Mucosa of rectum (tissue), 2 donors: ENCODE measurements around the gene GNAL.
"Not testable (repeated sequence)": the region's sequence is repeated elsewhere in the genome, so short reads cannot be mapped to it uniquely, and the experiment has no call there.

Experiments
- H3K27ac ChIP-seq, 2 donors: one replicate each; pipeline ENCODE4 v1.7.0; 2013; ENCODE audit warnings: inconsistent platforms in 2 of 2, low read depth in 2 of 2, low read length in 2 of 2
- H3K27me3 ChIP-seq, 2 donors: one replicate each; pipeline ENCODE4 v1.7.0; 2013; ENCODE audit warnings: low read length in 2 of 2; ENCODE audit not compliant: control insufficient read depth in 2 of 2, insufficient read depth in 2 of 2
- H3K36me3 ChIP-seq, 2 donors: one replicate each; pipeline ENCODE4 v1.7.0; 2013; ENCODE audit warnings: low read length in 2 of 2; ENCODE audit not compliant: control insufficient read depth in 2 of 2, insufficient read depth in 2 of 2
- H3K4me1 ChIP-seq, 2 donors: one replicate each; pipeline ENCODE4 v1.7.0; 2013; ENCODE audit warnings: low read length in 2 of 2, mild to moderate bottlenecking in 1 of 2; ENCODE audit not compliant: control insufficient read depth in 2 of 2, insufficient read depth in 2 of 2
- H3K4me3 ChIP-seq, 2 donors: one replicate each; pipeline ENCODE4 v1.7.0; 2013; ENCODE audit warnings: low read length in 2 of 2
- H3K9ac ChIP-seq, 2 donors: one replicate each; pipeline ENCODE4 v1.7.0; 2013; ENCODE audit warnings: low read length in 2 of 2, low read depth in 1 of 2, mild to moderate bottlenecking in 1 of 2
- H3K9me3 ChIP-seq, 2 donors: one replicate each; pipeline ENCODE4 v1.7.0; 2013; ENCODE audit warnings: low read length in 2 of 2; ENCODE audit not compliant: control insufficient read depth in 2 of 2
- donor health status: healthy.
- donor health status: Normal muscosa, but diverticular disease.

The GNAL gene

DNA sequence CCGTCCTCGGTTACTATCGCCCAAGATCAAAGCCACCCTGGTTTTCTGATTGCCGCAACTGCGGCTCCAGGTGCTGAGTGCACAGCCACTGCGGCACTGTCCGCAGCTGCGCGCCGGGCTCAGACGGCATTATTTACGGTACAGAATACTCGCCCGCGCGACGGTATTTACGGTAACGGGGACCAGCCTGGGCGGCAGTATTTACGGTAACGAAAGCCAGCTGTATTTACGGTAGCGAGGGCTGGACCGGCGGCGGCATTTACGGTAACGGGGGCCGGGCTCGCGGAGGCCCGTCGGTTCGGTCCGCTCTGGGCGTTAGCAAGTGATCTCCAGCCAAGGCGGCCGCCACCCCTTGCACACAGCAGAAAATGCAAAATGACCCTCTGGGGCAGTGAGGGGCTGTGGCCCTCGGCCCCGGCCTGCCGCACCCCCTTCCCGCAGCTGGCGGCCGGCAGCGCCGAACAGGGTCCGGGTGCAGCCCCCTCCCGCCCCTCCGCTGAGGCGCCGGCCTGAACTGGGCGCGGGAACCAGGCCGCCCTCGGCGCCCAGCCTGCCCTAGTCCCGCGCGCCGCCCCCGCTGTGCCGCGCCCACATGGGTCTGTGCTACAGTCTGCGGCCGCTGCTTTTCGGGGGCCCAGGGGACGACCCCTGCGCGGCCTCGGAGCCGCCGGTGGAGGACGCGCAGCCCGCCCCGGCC, at the start of gene GNAL:
Gene GNAL (plus strand): TSS at position 293 of the 697 bp plus-strand sequence. CDS start 300 bp downstream, at position 593.
- H3K9me3 ChIP-seq, result no peaks in the 10 kb centered on the region
- peaks cover 4% of the 10 kb centered on the region in 2 donors for H3K4me1 ChIP-seq
- H3K9ac ChIP-seq, result peak within 1 kb of the TSS in 1 of 2 donors; percentile 26
- H3K27ac ChIP-seq, result peak within 1 kb of the TSS in 1 of 2 donors; percentile 16
- peaks cover 0 to 4% of the 10 kb centered on the region in 2 donors for H3K27me3 ChIP-seq
- H3K36me3 ChIP-seq, result no peaks in the 10 kb centered on the region
- H3K4me3 ChIP-seq, result peak within 1 kb of the TSS; percentile 57 to 67

DNA sequence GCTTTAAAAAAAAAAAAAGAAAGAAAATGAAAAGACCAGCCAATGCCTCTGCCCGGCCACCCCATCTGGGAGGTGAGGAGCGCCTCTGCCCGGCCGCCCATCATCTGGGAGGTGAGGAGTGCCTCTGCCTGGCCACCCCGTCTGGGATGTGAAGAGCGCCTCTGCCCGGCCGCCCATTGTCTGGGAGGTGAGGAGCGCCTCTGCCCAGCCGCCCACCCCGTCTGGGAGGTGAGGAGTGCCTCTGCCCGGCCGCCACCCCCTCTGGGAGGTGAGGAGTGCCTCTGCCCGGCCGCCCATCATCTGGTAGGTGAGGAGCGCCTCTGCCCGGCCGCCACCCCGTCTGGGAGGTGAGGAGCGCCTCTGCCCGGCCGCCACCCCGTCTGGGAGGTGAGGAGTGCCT, 41.8 kb upstream of the GNAL start:
- H3K9ac ChIP-seq, H3K4me1 ChIP-seq, H3K4me3 ChIP-seq, H3K36me3 ChIP-seq, H3K27me3 ChIP-seq, H3K9me3 ChIP-seq, H3K27ac ChIP-seq: not testable (repeated sequence)

DNA sequence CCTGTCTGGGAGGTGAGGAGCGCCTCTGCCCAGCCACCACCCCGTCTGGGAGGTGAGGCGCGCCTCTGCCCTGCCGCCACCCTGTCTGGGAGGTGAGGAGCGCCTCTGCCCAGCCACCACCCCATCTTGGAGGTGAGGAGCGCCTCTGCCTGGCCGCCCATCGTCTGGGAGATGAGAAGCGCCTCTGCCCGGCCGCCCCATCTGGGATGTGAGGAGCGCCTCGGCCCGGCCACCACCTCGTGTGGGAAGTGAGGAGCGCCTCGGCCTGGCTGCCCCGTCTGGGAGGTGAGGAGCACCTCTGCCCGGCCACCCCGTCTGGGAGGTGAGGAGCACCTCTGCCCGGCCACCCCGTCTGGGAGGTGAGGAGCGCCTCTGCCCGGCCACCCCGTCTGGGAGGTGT, 41.3 kb upstream of the GNAL start:
- not testable (repeated sequence) for H3K27me3 ChIP-seq, H3K9ac ChIP-seq, H3K9me3 ChIP-seq, H3K36me3 ChIP-seq, H3K4me3 ChIP-seq, H3K27ac ChIP-seq, H3K4me1 ChIP-seq

DNA sequence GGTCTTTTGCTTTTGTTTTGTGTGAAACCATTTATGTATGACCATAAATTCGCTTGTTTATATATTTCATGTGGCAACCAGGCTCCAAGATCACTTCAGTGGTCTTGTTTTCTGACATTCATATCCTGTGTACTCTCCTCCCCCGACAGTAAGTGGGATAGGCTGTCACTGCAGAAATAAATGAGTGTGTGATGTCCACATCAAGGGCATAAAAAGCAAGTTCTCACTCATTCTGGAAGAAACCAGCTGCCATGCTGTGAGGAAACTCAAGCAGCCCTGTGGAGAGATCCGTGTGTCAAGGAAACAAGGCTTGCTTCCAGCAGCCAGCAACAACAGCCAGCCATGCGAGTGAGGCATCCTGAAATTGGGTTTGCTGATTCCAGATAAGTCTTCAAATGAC, 39.2 kb upstream of the GNAL start:
- Histone ChIP-seq H3K27me3 (peaks cover 0 to 2% of the 10 kb centered on the region in 2 donors), H3K9ac (no peak overlapping the region), H3K9me3 (no peaks in the 10 kb centered on the region), H3K4me1 (no peaks in the 10 kb centered on the region), H3K27ac (no peak overlapping the region), H3K4me3 (no peak overlapping the region), H3K36me3 (no peaks in the 10 kb centered on the region)

DNA sequence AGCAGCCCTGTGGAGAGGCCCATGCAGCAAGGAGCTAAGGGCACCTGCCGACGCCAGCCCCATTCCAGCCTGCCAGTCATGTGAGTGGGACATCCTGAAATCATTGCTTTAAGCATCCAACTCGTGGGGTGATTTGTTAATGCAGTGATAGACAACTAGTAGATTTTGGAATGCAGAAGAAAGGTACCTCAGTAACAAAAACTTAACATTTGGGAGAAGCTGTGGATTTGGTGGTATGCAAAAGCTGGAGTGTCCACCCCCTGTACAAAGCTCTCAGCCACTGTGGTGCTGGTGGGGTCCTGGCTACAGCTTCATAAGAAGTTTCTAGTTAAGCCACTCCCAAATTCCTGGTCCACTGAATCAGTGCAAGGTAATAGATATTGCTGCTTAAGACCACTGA, 37.2 kb upstream of the GNAL start:
- H3K4me3 ChIP-seq, result no peak overlapping the region
- no peaks in the 10 kb centered on the region for H3K36me3 ChIP-seq
- peaks cover 4 to 6% of the 10 kb centered on the region in 2 donors for H3K27me3 ChIP-seq
- no peak overlapping the region for H3K27ac ChIP-seq
- H3K9ac ChIP-seq, result no peak overlapping the region
- no peaks in the 10 kb centered on the region for H3K9me3 ChIP-seq
- no peaks in the 10 kb centered on the region for H3K4me1 ChIP-seq

DNA sequence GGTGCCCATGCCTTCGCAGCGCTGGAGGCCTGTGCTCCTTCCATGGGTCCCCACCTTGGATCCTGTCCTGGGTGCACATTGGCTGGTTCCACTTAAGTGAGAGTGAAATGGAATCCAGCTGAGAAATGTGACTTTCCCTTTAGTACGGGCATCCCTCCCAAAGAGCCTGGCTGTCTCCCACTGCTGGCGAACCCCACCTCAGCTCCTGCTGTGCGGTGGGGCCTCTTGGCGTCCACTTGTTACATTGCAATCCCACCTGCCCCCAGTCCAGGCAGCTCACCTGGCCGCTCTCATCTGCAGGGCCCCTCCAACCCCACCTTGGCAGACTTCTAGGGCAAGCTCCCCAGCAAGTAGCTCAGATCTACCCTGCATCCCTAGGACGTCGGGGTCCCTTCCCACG, 35.5 kb upstream of the GNAL start:
- Histone ChIP-seq H3K9ac (no peak overlapping the region), H3K4me1 (no peaks in the 10 kb centered on the region), H3K4me3 (no peak overlapping the region), H3K36me3 (no peaks in the 10 kb centered on the region), H3K27me3 (peaks cover 4 to 6% of the 10 kb centered on the region in 2 donors), H3K27ac (no peak overlapping the region), H3K9me3 (no peaks in the 10 kb centered on the region)

DNA sequence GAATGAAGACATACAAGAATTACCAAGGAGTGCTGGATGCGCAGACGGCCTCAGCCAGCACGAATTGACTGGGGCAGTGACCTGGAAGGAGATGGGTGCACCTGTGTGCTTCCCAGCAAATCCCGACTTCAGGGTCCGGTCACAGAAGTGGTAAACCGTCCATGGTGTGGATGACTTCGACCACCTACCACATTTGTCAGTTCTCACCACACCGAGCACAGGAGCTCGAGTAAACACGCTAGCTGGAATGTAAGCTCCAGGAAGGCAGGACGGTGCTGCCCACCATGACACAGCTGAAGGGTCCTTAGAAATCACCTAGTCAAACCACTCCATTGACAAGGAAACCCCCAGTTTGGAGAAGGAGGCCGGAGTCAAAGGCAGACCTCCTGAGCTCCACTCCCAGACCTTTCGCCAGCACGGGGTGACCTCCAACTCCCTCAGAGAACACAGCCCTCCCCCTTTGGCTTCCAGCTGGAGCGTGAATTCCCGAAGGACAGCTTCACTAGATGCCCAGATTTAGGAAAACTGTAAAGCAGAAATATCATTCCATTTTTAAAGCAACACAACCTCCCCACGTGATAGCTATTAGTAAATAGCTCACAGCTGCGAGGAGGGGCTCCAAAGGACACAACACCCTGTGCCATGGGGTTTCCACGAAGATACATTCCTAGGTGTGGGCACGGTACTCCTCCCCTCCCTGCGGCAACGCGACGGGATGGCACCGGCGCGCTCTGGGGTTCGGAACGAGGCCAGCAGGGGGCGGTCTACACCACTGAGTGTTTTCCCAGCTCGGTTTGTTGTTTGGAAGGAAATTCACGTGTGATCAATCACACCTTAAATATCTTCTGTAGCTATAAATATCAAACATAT, 34.1 kb upstream of the GNAL start:
- no peak overlapping the region for H3K9ac ChIP-seq
- no peaks in the 10 kb centered on the region for H3K9me3 ChIP-seq
- H3K4me3 ChIP-seq, result no peak overlapping the region
- H3K27ac ChIP-seq, result no peak overlapping the region
- no peaks in the 10 kb centered on the region for H3K36me3 ChIP-seq
- peaks cover 4 to 6% of the 10 kb centered on the region in 2 donors for H3K27me3 ChIP-seq
- H3K4me1 ChIP-seq, result no peaks in the 10 kb centered on the region

DNA sequence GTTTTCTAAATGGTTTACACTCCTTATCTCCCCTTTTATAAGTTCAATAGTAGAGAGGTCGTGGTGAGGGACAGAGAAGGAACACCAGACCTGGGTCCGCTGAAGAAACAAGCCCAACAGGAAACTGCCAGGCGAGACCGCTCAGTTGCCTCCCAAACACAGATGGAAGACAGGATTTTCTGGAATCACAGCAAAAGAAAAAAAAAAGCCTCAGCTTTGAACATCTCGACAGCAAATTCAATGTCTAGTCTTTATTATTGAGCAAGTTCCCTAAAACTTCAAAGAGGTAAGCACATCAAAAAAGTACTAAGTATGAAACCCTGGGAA, 33.5 kb upstream of the GNAL start:
- Histone ChIP-seq H3K9ac (no peak overlapping the region), H3K4me1 (no peaks in the 10 kb centered on the region), H3K9me3 (no peaks in the 10 kb centered on the region), H3K36me3 (no peaks in the 10 kb centered on the region), H3K4me3 (no peak overlapping the region), H3K27ac (no peak overlapping the region), H3K27me3 (peaks cover 4 to 6% of the 10 kb centered on the region in 2 donors)

DNA sequence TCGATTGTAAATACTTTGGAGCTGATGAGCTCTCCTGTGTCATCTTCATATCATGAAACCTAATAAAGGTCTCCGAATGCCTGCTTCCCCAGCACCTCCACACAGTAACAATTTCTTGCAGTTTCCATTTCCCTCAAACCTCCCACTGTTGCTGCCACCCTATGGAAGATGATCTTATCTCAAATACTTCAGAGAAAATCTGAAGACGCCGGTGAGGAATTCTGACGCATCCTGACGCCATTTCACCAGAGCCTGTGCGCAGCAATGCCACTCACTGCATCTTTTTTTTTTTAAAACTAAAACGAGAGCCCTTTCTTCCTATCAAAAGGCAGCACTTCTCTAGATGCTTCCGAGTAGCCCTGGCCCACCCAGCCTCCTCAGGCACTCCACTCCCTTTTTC, 31.9 kb upstream of the GNAL start:
- Histone ChIP-seq H3K9ac (no peak overlapping the region), H3K27ac (no peak overlapping the region), H3K27me3 (peaks cover 6 to 7% of the 10 kb centered on the region in 2 donors), H3K4me1 (no peaks in the 10 kb centered on the region), H3K4me3 (no peak overlapping the region), H3K9me3 (no peaks in the 10 kb centered on the region), H3K36me3 (no peaks in the 10 kb centered on the region)

DNA sequence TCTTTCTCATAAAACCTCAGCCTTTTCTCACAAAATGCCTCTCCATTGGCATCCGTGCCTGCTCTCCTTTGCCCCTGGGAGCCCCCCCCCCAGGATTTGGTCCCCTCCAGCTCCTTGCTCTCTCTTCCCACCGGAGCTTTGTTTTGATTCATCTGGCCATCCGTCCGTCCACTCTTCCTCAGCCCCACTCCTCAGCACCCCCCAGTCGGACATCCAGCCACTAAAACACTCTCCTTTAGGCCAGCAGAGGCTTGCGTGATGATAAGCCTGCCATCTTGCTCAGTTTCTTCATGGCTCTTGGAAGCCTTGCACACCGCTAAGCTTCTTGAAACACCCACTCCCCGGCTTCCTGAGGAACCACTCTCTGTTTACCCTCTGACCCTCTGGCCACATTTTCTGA, 31.5 kb upstream of the GNAL start:
- Histone ChIP-seq H3K27me3 (peaks cover 6 to 7% of the 10 kb centered on the region in 2 donors), H3K27ac (no peak overlapping the region), H3K4me3 (no peak overlapping the region), H3K9me3 (no peaks in the 10 kb centered on the region), H3K4me1 (no peaks in the 10 kb centered on the region), H3K36me3 (no peaks in the 10 kb centered on the region), H3K9ac (no peak overlapping the region)
